HepG2 (cell line): Measurements from ENCODE around the gene ANKMY2. TPM values are rescaled to one million over a fixed set of nuclear protein-coding genes. Genes with fewer than 3 reads are reported as not detected.

Experiments
- HNRNPL ChIP-seq: fragments of 200-400 bp; formaldehyde crosslinking; IDR thresholded peaks from 2 replicates; pipeline ENCODE4 v1.6.1; 2017; ENCODE audit warnings: mild to moderate bottlenecking, low read depth, low read length
- ISL2 ChIP-seq: sonication (generic); formaldehyde crosslinking; IDR thresholded peaks from 2 replicates; pipeline ENCODE4 v1.5.0; 2020; ENCODE audit warnings: missing genetic modification reagents
- KLF6 ChIP-seq: IDR thresholded peaks from 2 replicates; pipeline ENCODE4 v1.8.0; 2016; ENCODE audit warnings: missing biosample characterization, missing genetic modification reagents
- MAFF ChIP-seq: IDR thresholded peaks from 2 replicates; pipeline ENCODE4 v1.6.1; 2011; ENCODE audit warnings: low read depth, low read length, improper control_type of control experiment
- MEIS1 ChIP-seq: sonication (generic); formaldehyde crosslinking; IDR thresholded peaks from 2 replicates; pipeline ENCODE4 v1.9.0; 2021; ENCODE audit warnings: mild to moderate bottlenecking, missing genetic modification reagents, moderate library complexity, borderline replicate concordance
- MTF2 ChIP-seq: sonication (generic); formaldehyde crosslinking; IDR thresholded peaks from 2 replicates; pipeline ENCODE4 v1.5.0; 2020; ENCODE audit warnings: missing genetic modification reagents, borderline replicate concordance
- NR1H2 ChIP-seq: sonication (generic); formaldehyde crosslinking; IDR thresholded peaks from 2 replicates; pipeline ENCODE4 v1.8.1; 2022; ENCODE audit warnings: low read depth, missing genetic modification reagents, borderline replicate concordance
- PAF1 ChIP-seq: IDR thresholded peaks from 2 replicates; pipeline ENCODE4 v1.6.1; 2016; ENCODE audit warnings: missing genetic modification reagents, missing compliant biosample characterization
- RAD51 ChIP-seq: fragments of 450-650 bp; IDR thresholded peaks from 2 replicates; pipeline ENCODE4 v1.6.1; 2016; ENCODE audit warnings: borderline replicate concordance
- RBAK ChIP-seq: sonication (generic); formaldehyde crosslinking; IDR thresholded peaks from 2 replicates; pipeline ENCODE4 v1.5.1; 2020; ENCODE audit warnings: mild to moderate bottlenecking, missing genetic modification reagents
- SMAD1 ChIP-seq: sonication (generic); formaldehyde crosslinking; IDR thresholded peaks from 2 replicates; pipeline ENCODE4 v1.4.0; 2020; ENCODE audit warnings: missing genetic modification reagents, low read depth, mild to moderate bottlenecking, borderline replicate concordance
- SOX13 ChIP-seq, 3 experiments: fragments of 450-650 bp in 1 of 3; sonication (generic) in 1 of 3; formaldehyde crosslinking in 1 of 3; IDR thresholded peaks in 2 of 3; conservative IDR thresholded peaks in 1 of 3; 2 replicates each; pipeline versions ENCODE4 v1.5.0 to v1.6.1; 2016 to 2020; ENCODE audit warnings: antibody characterized with exemption in 1 of 3, mild to moderate bottlenecking in 1 of 3, missing compliant biosample characterization in 1 of 3, missing genetic modification reagents in 1 of 3, moderate library complexity in 1 of 3
- ZBTB8A ChIP-seq: sonication (generic); formaldehyde crosslinking; IDR thresholded peaks from 2 replicates; pipeline ENCODE4 v1.4.0; 2020; ENCODE audit warnings: mild to moderate bottlenecking, low read depth, missing genetic modification reagents, borderline replicate concordance
- ZFP36L2 ChIP-seq: sonication (generic); formaldehyde crosslinking; IDR thresholded peaks from 2 replicates; pipeline ENCODE4 v1.4.0; 2020; ENCODE audit warnings: missing genetic modification reagents
- ZNF160 ChIP-seq: sonication (generic); formaldehyde crosslinking; IDR thresholded peaks from 2 replicates; pipeline ENCODE4 v1.8.0; 2022; ENCODE audit warnings: mild to moderate bottlenecking, inconsistent platforms, missing genetic modification reagents
- ZNF564 ChIP-seq: sonication (generic); formaldehyde crosslinking; IDR thresholded peaks from 2 replicates; pipeline ENCODE4 v1.8.1; 2023; ENCODE audit warnings: mild to moderate bottlenecking, missing genetic modification reagents
- ZNF850 ChIP-seq: sonication (generic); formaldehyde crosslinking; conservative IDR thresholded peaks from 2 replicates; pipeline ENCODE4 v1.9.0; 2021; ENCODE audit warnings: mild to moderate bottlenecking, missing genetic modification reagents
- polyA plus RNA-seq, 8 experiments: library from polyadenylated mRNA; depleted of rRNA in 3 of 8; stranded (reverse) in 7 of 8; unstranded in 1 of 8; fragments of >200 nt; fragmentation: Illumina TruSeq in 4 of 8; extraction: Trizol in 4 of 8; gene quantifications; 2 replicates each; pipeline versions ENCODE4 v1.2.1 to v1.2.3, GENCODE V29; 2011 to 2016; ENCODE audit warnings: low read depth in 4 of 8, missing spikeins in 1 of 8, mixed read lengths in 1 of 8; ENCODE audit not compliant: insufficient read depth in 1 of 8
- total RNA-seq, 5 experiments: library from RNA; depleted of rRNA; stranded (reverse); fragments of >200 nt; fragmentation: Illumina TruSeq; extraction: Trizol; gene quantifications; 2 replicates each; pipeline ENCODE4 v1.2.3, GENCODE V29; 2016; ENCODE audit warnings: low read depth in 1 of 5
- TF ChIP-seq, protein P1 (sequence below): sonication (generic); formaldehyde crosslinking; IDR thresholded peaks from 2 replicates; pipeline ENCODE4 v1.4.0; 2020; ENCODE audit warnings: mild to moderate bottlenecking, missing genetic modification reagents
- TF ChIP-seq, protein P2 (sequence below): sonication (generic); formaldehyde crosslinking; IDR thresholded peaks from 2 replicates; pipeline ENCODE4 v1.4.0; 2020; ENCODE audit warnings: missing genetic modification reagents, mild to moderate bottlenecking, borderline replicate concordance
- TF ChIP-seq, protein P3 (sequence below), 2 experiments: sonication (generic) in 1 of 2; formaldehyde crosslinking in 1 of 2; IDR thresholded peaks; 2 replicates each; pipeline versions ENCODE4 v1.4.0 to v1.6.1; 2016 to 2020; ENCODE audit warnings: borderline replicate concordance in 1 of 2, low read depth in 1 of 2, mild to moderate bottlenecking in 1 of 2, missing genetic modification reagents in 1 of 2
- TF ChIP-seq, protein P4 (sequence below): sonication (generic); formaldehyde crosslinking; IDR thresholded peaks from 2 replicates; pipeline ENCODE4 v1.4.0; 2020; ENCODE audit warnings: missing genetic modification reagents, borderline replicate concordance

The ANKMY2 gene
- total and polyA plus RNA-seq, 2 of the 13 experiments (the other 11 are each of a cell fraction or from before 2014, with no cell fraction given), result 12.2 to 21.6 TPM

DNA sequence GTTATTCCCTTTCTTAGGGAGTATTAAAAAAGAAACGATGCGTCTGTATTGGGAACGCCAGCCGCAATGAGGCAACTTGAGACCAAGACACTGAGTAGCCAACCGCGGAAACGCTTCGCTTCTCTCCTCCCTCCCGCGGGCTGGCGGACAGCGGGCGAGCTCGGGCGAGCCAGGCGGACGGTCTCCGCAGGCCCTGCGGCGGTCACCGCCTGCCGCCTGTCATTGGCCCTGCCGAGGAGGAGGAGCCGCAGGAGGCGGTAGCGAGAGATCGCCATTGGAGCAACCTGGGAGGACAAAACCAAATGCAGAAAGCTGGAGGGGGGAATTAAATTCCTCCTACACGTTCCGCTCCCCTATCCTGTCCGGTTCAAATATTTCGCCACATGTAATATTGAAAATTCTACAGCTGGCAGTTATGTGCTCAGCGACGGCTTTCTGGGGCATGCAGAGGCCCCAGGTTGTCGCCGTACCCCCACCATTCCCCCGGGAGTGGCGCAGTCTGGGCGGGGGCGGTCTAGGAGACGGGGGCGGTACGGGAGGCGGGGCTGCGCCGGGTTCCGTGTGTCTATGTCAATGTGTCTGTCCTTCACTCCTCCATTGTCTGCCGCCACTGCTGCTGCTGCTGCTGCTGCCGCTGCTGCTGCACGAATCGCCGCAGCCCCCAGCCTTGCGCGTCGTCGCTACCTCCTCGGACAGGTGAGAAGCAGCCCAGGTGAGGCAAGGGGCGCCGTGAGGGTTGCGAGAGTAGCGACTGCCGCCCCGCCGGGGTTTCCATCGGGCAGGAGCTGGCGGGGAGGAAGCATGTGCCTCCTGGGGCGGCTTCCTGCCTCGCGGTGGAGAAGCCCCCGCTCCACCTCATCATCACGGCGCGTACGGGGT lies at the start of gene ANKMY2, which contains the start of gene BZW2 (continued):
- TF ChIP-seq ZNF160 (CRISPR knock-in tag) (peak; percentile 77; the same call in 1 of the 2 replicates), MEIS1 (peak; percentile 71), ISL2 (CRISPR knock-in tag) (no peak), ZNF850 (CRISPR knock-in tag) (no peak), SOX13 (IDR thresholded peaks at IDR 0.05) (no peak; the same call in 1 of the 2 replicates), SOX13 (CRISPR knock-in tag; conservative IDR thresholded peaks at IDR 0.05 in 1 of 2, IDR thresholded peaks at IDR 0.05 in 1 of 2) (peak in 1 of 2 experiments; percentile 57; a peak in 2 of 4 replicates), NR1H2 (CRISPR knock-in tag) (peak; percentile 78; the same call in 1 of the 2 replicates), HNRNPL (no peak), ZFP36L2 (CRISPR knock-in tag) (0 out of 2 replicates have a peak, but pooled peaks have one; percentile 37), RAD51 (no peak), KLF6 (peak; percentile 76), ZBTB8A (CRISPR knock-in tag) (peak; percentile 56; the same call in 1 of the 2 replicates), MTF2 (no peak), RBAK (no peak), MAFF (no peak), SMAD1 (CRISPR knock-in tag) (no peak), ZNF564 (CRISPR knock-in tag) (peak; percentile 54; the same call in 1 of the 2 replicates), PAF1 (no peak)
- TF ChIP-seq, protein P1, sequence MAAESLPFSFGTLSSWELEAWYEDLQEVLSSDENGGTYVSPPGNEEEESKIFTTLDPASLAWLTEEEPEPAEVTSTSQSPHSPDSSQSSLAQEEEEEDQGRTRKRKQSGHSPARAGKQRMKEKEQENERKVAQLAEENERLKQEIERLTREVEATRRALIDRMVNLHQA, result no peak
- TF ChIP-seq, protein P2, sequence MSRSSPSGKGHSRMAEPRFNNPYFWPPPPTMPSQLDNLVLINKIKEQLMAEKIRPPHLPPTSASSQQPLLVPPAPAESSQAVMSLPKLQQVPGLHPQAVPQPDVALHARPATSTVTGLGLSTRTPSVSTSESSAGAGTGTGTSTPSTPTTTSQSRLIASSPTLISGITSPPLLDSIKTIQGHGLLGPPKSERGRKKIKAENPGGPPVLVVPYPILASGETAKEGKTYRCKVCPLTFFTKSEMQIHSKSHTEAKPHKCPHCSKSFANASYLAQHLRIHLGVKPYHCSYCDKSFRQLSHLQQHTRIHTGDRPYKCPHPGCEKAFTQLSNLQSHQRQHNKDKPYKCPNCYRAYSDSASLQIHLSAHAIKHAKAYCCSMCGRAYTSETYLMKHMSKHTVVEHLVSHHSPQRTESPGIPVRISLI (CRISPR knock-in tag), result peak; percentile 22; the same call in 1 of the 2 replicates
- TF ChIP-seq, protein P3, sequence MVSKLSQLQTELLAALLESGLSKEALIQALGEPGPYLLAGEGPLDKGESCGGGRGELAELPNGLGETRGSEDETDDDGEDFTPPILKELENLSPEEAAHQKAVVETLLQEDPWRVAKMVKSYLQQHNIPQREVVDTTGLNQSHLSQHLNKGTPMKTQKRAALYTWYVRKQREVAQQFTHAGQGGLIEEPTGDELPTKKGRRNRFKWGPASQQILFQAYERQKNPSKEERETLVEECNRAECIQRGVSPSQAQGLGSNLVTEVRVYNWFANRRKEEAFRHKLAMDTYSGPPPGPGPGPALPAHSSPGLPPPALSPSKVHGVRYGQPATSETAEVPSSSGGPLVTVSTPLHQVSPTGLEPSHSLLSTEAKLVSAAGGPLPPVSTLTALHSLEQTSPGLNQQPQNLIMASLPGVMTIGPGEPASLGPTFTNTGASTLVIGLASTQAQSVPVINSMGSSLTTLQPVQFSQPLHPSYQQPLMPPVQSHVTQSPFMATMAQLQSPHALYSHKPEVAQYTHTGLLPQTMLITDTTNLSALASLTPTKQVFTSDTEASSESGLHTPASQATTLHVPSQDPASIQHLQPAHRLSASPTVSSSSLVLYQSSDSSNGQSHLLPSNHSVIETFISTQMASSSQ (IDR thresholded peaks at IDR 0.05; ENCODE audit: low read depth), result no peak
- TF ChIP-seq, protein P3 (CRISPR knock-in tag; IDR thresholded peaks at IDR 0.05; ENCODE audit: borderline replicate concordance), result peak; percentile 50; the same call in 1 of the 2 replicates
- TF ChIP-seq, protein P4, sequence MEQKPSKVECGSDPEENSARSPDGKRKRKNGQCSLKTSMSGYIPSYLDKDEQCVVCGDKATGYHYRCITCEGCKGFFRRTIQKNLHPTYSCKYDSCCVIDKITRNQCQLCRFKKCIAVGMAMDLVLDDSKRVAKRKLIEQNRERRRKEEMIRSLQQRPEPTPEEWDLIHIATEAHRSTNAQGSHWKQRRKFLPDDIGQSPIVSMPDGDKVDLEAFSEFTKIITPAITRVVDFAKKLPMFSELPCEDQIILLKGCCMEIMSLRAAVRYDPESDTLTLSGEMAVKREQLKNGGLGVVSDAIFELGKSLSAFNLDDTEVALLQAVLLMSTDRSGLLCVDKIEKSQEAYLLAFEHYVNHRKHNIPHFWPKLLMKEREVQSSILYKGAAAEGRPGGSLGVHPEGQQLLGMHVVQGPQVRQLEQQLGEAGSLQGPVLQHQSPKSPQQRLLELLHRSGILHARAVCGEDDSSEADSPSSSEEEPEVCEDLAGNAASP, result peak; percentile 13; the same call in 1 of the 2 replicates
